ENCODE measurements around the gene HEATR3. TPM values are rescaled to one million over a fixed set of nuclear protein-coding genes. Genes with fewer than 3 reads are reported as not detected.

HEATR3 gene
- total and polyA plus RNA-seq, 11 donors: 2.4 to 21.2 (median 11.8) TPM

DNA sequence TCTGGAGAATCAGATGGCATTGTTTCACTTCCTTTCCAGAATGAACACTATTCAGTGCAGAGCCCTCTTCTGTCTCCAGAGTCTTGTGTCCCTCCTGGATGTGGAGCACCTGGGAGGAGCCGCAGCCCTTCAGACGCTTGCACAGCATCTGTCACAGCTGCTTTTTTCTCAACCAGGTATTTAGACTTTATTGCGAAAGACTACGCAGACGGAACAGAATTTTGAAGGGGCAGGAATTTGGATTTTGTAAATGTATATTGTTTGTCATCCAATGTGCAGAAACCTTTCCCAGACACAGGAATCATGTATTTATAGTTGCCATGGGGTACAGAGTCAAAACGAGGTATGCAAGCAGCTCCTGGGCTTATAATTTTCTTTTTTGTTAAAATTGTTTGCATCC is 20.4 kb downstream of the HEATR3 start:
- Histone ChIP-seq H3K9me3 (no peaks in the 10 kb centered on the region), H3K27ac (no peak overlapping the region), H3K4me1 (no peaks in the 10 kb centered on the region), H3K4me3 (no peak overlapping the region), H3K27me3 (no peaks in the 10 kb centered on the region), H3K36me3 (peaks cover 0 to 98% (median 83%) of the 10 kb centered on the region in 9 donors)
- ATAC-seq: no peak
- no peak for DNase-seq
- WGBS, 4 donors: 93 to 97% (median 96%) methylated on average over 6 of the region's 6 CpGs
- TF ChIP-seq POLR2A (IDR thresholded peaks at IDR 0.05): no peak
- no peak for TF ChIP-seq CTCF (IDR thresholded peaks at IDR 0.05)
- intact Hi-C loops (cut with DNase I): no loop called here

GRCh38 chr16:50088302-50088701 is 22.5 kb downstream of the HEATR3 start:
- Histone ChIP-seq H3K27me3 (no peaks in the 10 kb centered on the region), H3K4me1 (peaks cover 0 to 6% (median 0%) of the 10 kb centered on the region in 12 donors), H3K27ac (no peak overlapping the region), H3K36me3 (peaks cover 0 to 83% (median 71%) of the 10 kb centered on the region in 9 donors), H3K9me3 (no peaks in the 10 kb centered on the region), H3K4me3 (no peak overlapping the region)
- intact Hi-C loops (cut with DNase I): no loop called here
- TF ChIP-seq POLR2A (IDR thresholded peaks at IDR 0.05): no peak
- no peak for TF ChIP-seq CTCF (IDR thresholded peaks at IDR 0.05)
- 78 to 94% (median 92%) methylated on average over 3 of the region's 3 CpGs for WGBS, 4 donors
- ATAC-seq: peak in 1 of 4 donors; percentile 36
- DNase-seq: no peak

- Histone ChIP-seq H3K27ac (peak overlapping the region in 7 of 12 donors; percentile 10 to 94 (median 77)), H3K4me1 (peaks cover 0 to 19% (median 1%) of the 10 kb centered on the region in 12 donors), H3K36me3 (peaks cover 0 to 71% (median 44%) of the 10 kb centered on the region in 9 donors), H3K9me3 (no peaks in the 10 kb centered on the region), H3K27me3 (no peaks in the 10 kb centered on the region), H3K4me3 (no peak overlapping the region)
- ATAC-seq: no peak
- intact Hi-C loops (cut with DNase I): no loop called here
- no peak for DNase-seq
- TF ChIP-seq CTCF (IDR thresholded peaks at IDR 0.05) (no peak), POLR2A (IDR thresholded peaks at IDR 0.05) (no peak)
- WGBS, 4 donors: 89 to 96% (median 91%) methylated on average over 6 of the region's 6 CpGs
Measured at GRCh38 chr16:50092891-50093290, 27.1 kb downstream of the HEATR3 start.

GRCh38 chr16:50093607-50094539 is 28.1 kb downstream of the HEATR3 start:
- intact Hi-C loops (cut with DNase I): no loop called here
- Histone ChIP-seq H3K27ac (peak overlapping the region; percentile 3 to 94 (median 58)), H3K4me3 (no peak overlapping the region), H3K4me1 (peaks cover 0 to 19% (median 1%) of the 10 kb centered on the region in 12 donors), H3K9me3 (no peaks in the 10 kb centered on the region), H3K27me3 (no peaks in the 10 kb centered on the region), H3K36me3 (peaks cover 0 to 65% (median 34%) of the 10 kb centered on the region in 9 donors)
- DNase-seq (peak; percentile 69 to 83 (median 77)), ATAC-seq (peak; percentile 81 to 97 (median 88))
- TF ChIP-seq CTCF (IDR thresholded peaks at IDR 0.05): no peak
- no peak for TF ChIP-seq POLR2A (IDR thresholded peaks at IDR 0.05)
- 47 to 70% (median 61%) methylated on average over 12 of the region's 12 CpGs for WGBS, 4 donors

Measured in heart left ventricle (tissue), 16 donors.